Esophagus squamous epithelium (tissue), 5 donors: ENCODE measurements around the gene AAGAB. TPM values are rescaled to one million over a fixed set of nuclear protein-coding genes. Genes with fewer than 3 reads are reported as not detected.

Experiments used
- DNase-seq: peaks from one replicate; lab custom pipeline; 2025; lab: John Stamatoyannopoulos, UW
- H3K27ac ChIP-seq, 4 donors: fragments of 200-600 bp; sonication (generic); one replicate each; pipeline ENCODE4 v1.5.1; 2016 to 2019; ENCODE audit warnings: mild to moderate bottlenecking in 1 of 4
- H3K27me3 ChIP-seq, 4 donors: fragments of 200-600 bp; sonication (generic); 1 replicate in 3 of 4; 2 replicates in 1 of 4; pipeline versions ENCODE4 v1.5.1 to v1.6.0; 2017 to 2021; ENCODE audit warnings: antibody characterized with exemption in 1 of 4
- H3K36me3 ChIP-seq, 3 donors: fragments of 200-600 bp; sonication (generic); one replicate each; pipeline ENCODE4 v1.5.1; 2016 to 2019
- H3K4me1 ChIP-seq, 3 donors: fragments of 200-600 bp; sonication (generic); one replicate each; pipeline ENCODE4 v1.5.1; 2017 to 2019
- H3K4me3 ChIP-seq, 4 donors: fragments of 200-600 bp; sonication (generic); 1 replicate in 3 of 4; 2 replicates in 1 of 4; pipeline ENCODE4 v1.5.1; 2016 to 2019; ENCODE audit warnings: mild to moderate bottlenecking in 2 of 4, moderate library complexity in 1 of 4
- H3K9me3 ChIP-seq, 3 donors: fragments of 200-600 bp; sonication (generic); one replicate each; pipeline ENCODE4 v1.5.1; 2016 to 2019
- CTCF ChIP-seq, 6 experiments: fragments of 450-650 bp in 4 of 6; fragments of 200-600 bp in 2 of 6; sonication (generic) in 2 of 6; IDR thresholded peaks; one replicate each; pipeline ENCODE4 v1.5.1; 2016 to 2019; ENCODE audit warnings: antibody characterized with exemption in 6 of 6, mild to moderate bottlenecking in 4 of 6, moderate library complexity in 4 of 6
- POLR2A ChIP-seq, 4 donors: fragments of 450-650 bp; IDR thresholded peaks; one replicate each; pipeline ENCODE4 v1.6.1; 2017; ENCODE audit warnings: antibody characterized with exemption in 4 of 4, mild to moderate bottlenecking in 4 of 4, moderate library complexity in 3 of 4
- WGBS, 2 donors: methylation state at CpG; one replicate each; pipeline ENCODE4 v1.1.5; 2018; 5-methylcytosine and 5-hydroxymethylcytosine counted together
- intact Hi-C: fragments of 100-400 bp; cut with DNase I; formaldehyde crosslinking; loops from one replicate; pipeline ENCODE4 v1.15.0; 2022
- total RNA-seq, 4 donors: library from RNA; depleted of rRNA; stranded (reverse); fragments of >200 nt; gene quantifications; one replicate each; pipeline ENCODE4 v1.1.0, GENCODE V29; 2016
- donor health status: DM: yes; HTN: yes; CAD: no.

AAGAB gene
- total RNA-seq, 4 donors from 2014 or later = 16.7 to 35.6 (median 31.4) TPM

- intact Hi-C loops = no loop called here
- DNase-seq = no peak
Measured at GRCh38 chr15:67190326-67190725, 64.1 kb downstream of the AAGAB start.

GRCh38 chr15:67189326-67190051, 65.0 kb downstream of the AAGAB start:
- Histone ChIP-seq H3K4me3 (no peak overlapping the region), H3K27me3 (no peaks in the 10 kb centered on the region), H3K9me3 (no peaks in the 10 kb centered on the region), H3K36me3 (peaks cover 12 to 100% (median 37%) of the 10 kb centered on the region in 3 donors), H3K4me1 (peaks cover 22 to 75% (median 44%) of the 10 kb centered on the region in 3 donors), H3K27ac (peak overlapping the region; percentile 52 to 90 (median 77))
- TF ChIP-seq POLR2A (IDR thresholded peaks at IDR 0.05) = no peak
- no peak for TF ChIP-seq CTCF (IDR thresholded peaks at IDR 0.05)
- 73 to 78% methylated on average over 13 to 14 of the region's 26 CpGs for WGBS, 2 donors
- no peak for DNase-seq
- intact Hi-C loops = no loop called here

More at GRCh38 chr15:67190326-67190725, 64.1 kb downstream of the AAGAB start:
- Histone ChIP-seq H3K9me3 (no peaks in the 10 kb centered on the region), H3K27me3 (no peaks in the 10 kb centered on the region), H3K36me3 (peaks cover 4 to 99% (median 28%) of the 10 kb centered on the region in 3 donors), H3K4me1 (peaks cover 14 to 74% (median 40%) of the 10 kb centered on the region in 3 donors), H3K27ac (peak overlapping the region in 3 of 4 donors; percentile 73 to 90 (median 81)), H3K4me3 (no peak overlapping the region)
- WGBS, 2 donors = 75 to 76% methylated on average over 1 to 2 of the region's 2 CpGs
- TF ChIP-seq POLR2A (IDR thresholded peaks at IDR 0.05) (no peak), CTCF (IDR thresholded peaks at IDR 0.05) (no peak)

GRCh38 chr15:67188551-67189218, 65.8 kb downstream of the AAGAB start:
- 50 to 71% methylated on average over 8 of the region's 8 CpGs for WGBS, 2 donors
- no peak for DNase-seq
- no peaks in the 10 kb centered on the region for H3K9me3 ChIP-seq
- TF ChIP-seq CTCF (IDR thresholded peaks at IDR 0.05) (no peak), POLR2A (IDR thresholded peaks at IDR 0.05) (no peak)
- peaks cover 15 to 100% (median 38%) of the 10 kb centered on the region in 3 donors for H3K36me3 ChIP-seq
- no peak overlapping the region for H3K4me3 ChIP-seq
- intact Hi-C loops = no loop called here
- peak overlapping the region; percentile 52 to 90 (median 77) for H3K27ac ChIP-seq
- peaks cover 24 to 75% (median 47%) of the 10 kb centered on the region in 3 donors for H3K4me1 ChIP-seq
- no peaks in the 10 kb centered on the region for H3K27me3 ChIP-seq

GRCh38 chr15:67187351-67187854, 67.1 kb downstream of the AAGAB start:
- Histone ChIP-seq H3K4me3 (no peak overlapping the region), H3K27ac (peak overlapping the region in 3 of 4 donors; percentile 73 to 81 (median 73)), H3K9me3 (no peaks in the 10 kb centered on the region), H3K27me3 (no peaks in the 10 kb centered on the region), H3K36me3 (peaks cover 15 to 96% (median 38%) of the 10 kb centered on the region in 3 donors), H3K4me1 (peaks cover 24 to 75% (median 47%) of the 10 kb centered on the region in 3 donors)
- no peak for DNase-seq
- intact Hi-C loops = no loop called here
- 74 to 79% methylated on average over 5 of the region's 12 CpGs for WGBS, 2 donors
- TF ChIP-seq CTCF (IDR thresholded peaks at IDR 0.05) = no peak
- TF ChIP-seq POLR2A (IDR thresholded peaks at IDR 0.05) = no peak
